Activated T-cell treated with anti-CD3 and anti-CD28 coated beads for 4 hours (primary cell): Measurements from ENCODE around the gene GLB1L.
A peak's percentile ranks its signal among the peaks of the same experiment; 100 is the strongest.

ENCODE experiments used
- DNase-seq: peaks from one replicate; pipeline ENCODE4 v3.0.0-alpha.2; 2020

Gene GLB1L

DNA sequence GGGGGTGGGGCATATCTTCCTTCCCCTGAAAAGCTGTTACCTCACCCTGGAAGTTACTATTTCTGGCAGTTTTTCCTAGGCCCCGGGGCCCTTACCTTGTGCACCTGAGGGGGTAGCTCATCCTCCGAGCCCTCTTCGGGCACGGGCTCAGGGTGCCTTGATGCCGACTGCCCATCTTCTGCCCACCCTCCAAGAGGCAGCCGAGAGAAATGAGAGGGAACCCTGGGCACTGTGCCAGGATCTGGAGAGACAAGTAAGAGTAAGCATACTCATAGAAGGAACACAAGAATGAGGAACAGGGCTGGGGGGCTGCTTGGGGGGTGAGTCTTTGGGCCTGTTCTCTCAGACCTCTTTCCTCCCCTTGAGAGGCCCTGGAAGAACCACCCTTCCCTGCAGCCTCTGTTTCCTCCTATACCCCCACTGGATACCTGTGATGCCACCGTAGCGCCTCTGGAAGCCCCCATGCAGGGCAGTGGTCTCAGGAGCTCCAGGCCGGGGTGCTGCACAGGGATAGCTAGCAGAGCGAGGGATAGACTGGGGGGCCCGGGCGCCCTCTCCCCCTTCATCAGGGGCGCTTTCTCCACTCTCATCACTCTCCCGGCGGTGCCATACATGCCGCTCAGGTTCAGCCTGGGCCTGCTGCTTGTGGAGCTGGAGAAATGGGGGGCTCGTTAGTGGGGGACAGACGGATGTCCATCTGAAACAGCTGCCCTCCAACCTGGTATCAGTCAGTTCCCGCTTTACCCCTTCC lies 24.4 kb downstream of the GLB1L start:
- DNase-seq, result no peak

GRCh38 chr2:219219784-219220532 lies 25.3 kb downstream of the GLB1L start:
- DNase-seq, result no peak

GRCh38 chr2:219218732-219219701 lies 26.2 kb downstream of the GLB1L start, which contains the start of gene ABCB6:
TSS of gene ABCB6 (minus strand) at chr2:219218958. CDS start at chr2:219218673, 285 bp downstream.
- DNase-seq, result peak; percentile 83

DNA sequence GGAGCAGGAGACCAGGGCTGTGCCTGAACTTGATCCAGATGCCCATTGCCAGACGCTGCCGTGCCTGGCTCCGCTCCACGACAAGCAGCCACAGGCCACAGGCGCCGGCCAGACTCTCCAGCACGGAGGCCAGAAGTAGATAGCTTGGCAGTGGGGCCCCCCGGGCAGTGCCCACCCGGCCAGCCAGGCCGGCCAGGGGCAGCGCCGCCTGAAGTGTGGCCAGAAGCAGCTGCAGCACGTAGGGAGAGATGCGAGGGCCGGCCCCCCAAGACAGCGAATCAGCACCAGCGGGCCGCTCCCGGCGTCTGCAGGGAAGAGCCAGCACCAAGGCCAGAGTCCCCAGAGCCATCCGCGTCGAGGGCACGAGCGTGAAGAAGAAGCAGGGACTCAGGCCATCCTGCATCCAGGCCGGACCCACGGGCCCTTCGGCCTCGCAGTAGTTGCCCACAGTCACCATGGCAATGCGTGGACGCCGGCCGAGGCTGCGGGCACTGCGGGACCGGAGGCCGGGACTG lies 27.0 kb downstream of the GLB1L start:
- no peak for DNase-seq

GRCh38 chr2:219216535-219216915 lies 28.7 kb downstream of the GLB1L start:
- DNase-seq, result no peak

DNA sequence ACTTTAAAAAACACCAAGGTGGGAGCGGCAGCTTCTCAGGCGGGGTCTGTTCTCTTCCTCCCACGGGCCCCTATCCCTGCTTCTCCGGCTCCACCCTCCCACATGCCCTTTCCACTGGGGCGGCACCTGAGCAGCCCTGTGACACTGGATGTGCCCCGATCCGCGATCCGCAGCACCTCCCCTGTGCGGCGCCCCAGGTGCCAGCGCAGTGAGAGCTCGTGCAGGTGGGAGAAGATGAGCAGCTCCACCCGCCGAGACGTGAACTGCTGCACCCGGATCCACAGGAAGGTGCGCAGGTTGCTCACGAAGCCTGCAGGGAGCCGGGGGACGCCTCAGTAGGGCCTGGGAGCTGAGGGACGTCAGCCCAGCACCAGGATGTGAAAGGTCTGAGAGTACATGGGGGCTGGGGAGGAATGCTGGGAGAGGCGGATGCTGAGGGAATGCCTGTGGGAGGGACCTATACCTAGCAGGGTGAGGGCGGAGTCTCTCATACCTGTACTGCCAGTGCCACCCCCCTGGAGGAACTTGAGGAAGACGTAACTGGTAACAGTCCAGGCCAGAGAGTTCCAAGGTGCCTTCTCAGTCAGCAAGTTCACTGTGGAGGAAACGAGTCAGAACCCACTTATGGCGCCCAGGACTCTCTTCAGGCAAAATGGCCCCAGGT lies 29.2 kb downstream of the GLB1L start:
- no peak for DNase-seq

GRCh38 chr2:219214786-219215185 lies 30.5 kb downstream of the GLB1L start:
- DNase-seq, result no peak

DNA sequence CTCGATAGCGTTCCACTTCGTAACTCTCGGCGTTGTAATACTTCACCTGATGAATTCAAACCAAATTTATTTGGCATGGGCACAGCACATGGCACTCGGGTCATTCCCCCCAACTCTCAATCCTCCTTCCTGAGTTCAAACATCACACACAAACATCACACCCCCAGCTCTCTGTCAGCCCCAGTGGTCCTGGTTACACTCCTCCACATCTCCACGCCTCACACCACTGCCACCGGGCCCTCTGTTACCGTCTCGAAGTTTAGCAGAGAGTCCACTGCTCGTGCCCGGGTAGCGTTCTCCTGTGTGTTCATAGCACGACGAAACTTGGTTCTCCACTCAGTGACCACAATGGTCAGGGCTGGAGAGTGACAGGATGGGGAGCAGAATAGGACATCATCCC lies 31.1 kb downstream of the GLB1L start:
- DNase-seq, result no peak

DNA sequence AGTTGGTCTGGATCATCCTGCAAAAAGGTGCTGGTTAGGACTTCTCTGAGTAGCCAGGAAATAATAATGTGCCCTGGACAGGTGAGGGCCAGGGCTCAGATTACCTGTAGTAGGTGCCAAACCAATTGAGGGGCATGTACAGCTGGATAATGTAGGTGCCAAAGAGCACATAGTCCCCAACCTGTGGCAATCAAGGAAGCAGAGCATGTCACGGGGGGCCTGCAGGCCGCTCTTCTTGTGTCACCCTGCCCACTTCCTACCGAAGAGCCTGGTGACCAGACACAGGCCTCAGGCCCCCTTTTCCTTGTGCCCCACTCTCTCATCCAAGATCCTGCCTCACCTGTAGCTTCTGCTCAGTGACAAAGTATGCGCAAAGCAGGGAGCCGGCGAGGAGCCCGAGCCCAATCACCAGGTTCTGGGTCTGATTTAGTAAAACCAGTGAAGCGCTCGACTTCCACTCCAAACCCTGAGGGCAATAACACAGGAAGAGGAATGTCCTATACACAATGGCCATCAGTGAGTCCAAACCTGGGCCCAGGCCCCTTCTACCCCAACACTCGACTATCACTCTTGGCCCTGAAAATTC lies 31.7 kb downstream of the GLB1L start:
- DNase-seq, result no peak

- DNase-seq, result no peak
Measured at GRCh38 chr2:219213026-219213415, 32.2 kb downstream of the GLB1L start.

DNA sequence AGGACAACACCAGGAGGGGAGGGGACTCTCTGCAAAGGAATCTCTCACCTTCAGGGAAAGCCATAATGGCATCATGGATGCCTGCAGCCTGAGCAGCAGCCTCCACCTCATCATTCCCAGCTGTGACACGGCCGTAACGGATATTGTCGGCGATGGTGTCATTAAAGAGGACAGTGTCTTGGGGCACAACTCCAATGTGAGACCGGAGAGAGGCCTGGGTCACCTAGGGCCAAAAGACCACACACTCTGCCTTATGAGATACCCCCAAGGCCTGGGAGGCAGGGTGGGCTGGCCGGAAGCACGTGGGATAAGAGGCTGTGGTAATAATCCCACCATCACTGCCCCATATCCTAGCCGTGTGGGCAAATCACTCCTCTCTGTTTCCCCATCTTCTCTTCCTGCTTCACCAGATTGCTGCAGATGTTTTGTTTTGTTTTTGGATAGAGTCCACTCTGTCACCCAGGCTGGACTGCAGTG lies 34.3 kb downstream of the GLB1L start:
- DNase-seq, result no peak

DNA sequence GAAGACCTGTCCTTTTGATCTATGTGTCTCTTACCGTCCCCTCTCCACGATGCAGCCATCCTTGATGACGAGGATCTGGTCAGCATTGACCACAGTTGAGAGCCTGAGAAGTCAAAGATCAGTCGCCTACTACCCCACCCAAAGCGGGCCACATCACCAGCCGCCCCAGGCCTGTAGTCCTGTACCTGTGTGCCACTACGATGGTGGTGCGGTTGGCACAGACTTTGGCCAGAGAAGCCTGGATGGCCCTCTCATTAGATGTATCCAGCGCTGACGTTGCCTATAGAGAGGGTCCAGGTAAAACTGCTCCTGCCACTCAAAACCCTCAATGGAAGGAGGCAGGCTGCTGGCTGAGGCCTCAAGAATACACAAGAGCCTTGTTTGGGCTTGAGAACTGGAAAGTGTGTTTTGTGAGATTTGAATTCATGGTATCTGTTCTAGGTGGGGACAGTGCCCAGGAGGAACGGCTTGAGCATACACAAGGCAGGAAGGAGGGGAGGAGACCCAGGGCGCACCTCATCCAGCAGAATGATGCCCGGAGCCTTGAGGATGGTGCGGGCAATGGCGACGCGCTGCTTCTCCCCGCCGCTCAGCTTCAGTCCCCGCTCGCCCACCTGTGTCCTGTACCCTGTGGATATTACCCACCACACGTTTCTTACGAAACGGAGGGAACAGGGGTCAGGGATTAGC lies 34.9 kb downstream of the GLB1L start:
- no peak for DNase-seq

DNA sequence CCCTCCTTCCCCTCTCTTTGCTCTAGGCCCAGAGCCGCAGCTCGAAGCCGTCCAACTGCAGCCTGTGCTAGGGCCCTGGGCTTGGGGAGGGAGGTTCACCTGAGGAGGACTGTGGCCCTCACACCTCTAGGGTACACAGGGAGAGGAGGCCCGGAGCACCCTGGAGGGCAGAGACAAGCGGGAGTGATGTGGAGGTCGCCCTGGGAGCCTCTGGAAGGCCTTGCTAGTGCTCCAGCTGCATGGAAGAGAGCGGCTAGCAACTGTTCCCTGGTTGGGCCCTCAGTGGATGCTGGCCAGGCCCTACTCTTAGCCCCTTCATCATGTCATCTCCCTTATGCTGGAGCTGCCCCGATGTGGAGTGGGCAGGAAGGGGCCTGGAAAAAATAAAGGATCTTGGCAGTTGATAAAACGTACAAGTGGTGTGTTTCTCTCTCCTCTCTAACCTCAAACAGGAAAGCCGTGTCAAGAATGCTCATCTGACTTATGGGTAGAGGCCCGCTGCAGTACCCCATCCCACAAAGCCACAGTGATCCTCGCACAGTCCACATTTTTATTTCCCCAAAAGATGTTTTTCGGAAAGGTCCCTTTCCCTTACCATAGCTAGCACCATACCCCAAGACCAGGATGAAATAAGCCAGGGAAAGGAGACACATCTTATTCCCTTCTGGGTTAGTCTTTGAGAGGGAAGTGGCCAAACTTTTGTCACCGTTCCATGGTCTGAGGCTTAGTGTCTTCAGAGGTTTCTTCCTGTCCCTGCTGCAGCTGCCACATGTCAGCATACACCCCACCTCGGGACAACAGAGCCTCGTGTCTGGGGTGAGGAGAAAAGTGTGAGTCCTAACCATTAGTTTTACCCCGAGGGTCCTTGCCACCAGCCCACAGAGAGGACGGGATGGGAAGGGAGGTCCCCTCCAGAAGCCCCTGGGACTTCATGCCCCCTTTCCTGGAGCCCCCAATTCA lies 35.7 kb downstream of the GLB1L start:
- no peak for DNase-seq

DNA sequence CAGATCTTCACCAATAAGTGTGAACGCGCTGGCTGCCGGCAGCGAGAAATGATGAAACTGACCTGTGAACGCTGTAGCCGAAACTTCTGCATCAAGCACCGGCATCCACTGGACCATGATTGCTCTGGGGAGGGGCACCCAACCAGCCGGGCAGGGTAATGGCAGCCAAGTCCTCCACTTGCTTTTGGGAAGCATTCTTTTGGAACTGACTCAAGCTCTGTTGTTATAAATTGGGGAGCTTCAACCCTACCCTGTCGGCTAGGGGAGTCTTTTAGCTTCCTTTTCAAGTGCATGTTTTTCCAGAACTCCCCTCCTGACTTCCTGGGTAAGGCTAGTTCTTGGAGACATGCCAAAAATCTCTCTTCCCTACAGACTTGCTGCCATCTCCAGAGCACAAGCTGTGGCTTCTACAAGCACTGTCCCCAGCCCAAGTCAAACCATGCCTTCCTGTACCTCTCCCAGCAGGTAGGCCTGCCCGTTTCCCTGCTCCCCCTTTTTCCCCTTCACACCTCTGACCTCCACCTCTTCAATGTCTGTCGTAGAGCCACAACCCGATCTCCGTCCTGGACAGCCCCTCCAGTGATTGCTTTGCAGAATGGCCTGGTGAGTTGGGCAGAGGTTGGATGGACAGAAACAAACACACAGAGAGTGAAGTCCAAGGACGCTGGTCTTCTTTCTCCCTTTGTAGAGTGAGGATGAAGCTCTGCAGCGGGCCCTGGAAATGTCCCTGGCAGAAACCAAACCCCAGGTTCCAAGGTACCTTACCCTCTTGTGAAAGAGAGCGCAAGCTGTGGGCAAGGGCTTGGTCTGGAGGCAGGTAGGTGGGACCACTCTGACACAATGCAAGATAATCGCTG lies 37.1 kb downstream of the GLB1L start:
- DNase-seq, result no peak

GRCh38 chr2:219207134-219207883 lies 37.9 kb downstream of the GLB1L start:
- no peak for DNase-seq

DNA sequence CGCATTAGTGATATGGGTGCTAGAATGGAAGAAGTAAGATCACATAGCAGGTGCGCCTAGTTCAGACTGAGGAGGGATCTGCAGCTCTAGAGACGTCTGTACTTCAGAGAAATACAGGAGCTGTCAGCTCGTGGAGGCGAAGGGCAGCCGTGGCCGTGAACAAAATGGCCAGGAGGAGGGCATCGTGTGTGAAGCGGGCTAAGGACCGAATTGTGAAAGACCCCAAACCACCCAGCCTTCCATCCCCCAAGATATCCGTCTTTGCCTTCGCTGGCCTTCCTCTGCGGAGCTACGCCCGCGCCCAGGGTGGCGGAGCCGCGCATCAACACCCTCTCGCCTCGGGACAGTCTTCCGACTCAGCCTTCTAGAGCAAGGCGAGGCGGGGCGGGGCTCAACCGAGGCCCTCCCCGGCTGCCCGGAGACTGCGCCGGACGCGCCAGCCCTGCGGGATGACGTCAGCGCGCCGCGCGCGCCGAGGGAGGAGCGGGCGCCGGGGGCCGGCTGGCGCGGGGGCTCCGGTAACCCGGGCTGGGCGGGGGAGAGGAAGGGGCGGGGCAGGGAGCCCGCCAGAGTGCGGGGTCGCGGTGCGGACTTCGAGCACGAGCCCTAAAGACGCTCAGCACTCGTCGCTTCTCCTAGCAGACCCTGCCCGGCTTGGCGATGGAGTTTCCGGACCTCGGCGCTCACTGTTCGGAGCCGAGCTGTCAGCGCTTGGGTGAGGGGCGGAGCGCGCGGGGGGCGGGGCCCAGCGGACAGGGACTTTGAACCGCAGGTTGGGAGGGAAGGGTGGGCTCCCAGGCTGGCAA lies 38.7 kb downstream of the GLB1L start, which contains the start of gene ZFAND2B:
ZFAND2B (plus strand) TSS at position 455 of the 806 bp plus-strand sequence; CDS start at position 661, 206 bp downstream.
- peak; percentile 92 for DNase-seq

DNA sequence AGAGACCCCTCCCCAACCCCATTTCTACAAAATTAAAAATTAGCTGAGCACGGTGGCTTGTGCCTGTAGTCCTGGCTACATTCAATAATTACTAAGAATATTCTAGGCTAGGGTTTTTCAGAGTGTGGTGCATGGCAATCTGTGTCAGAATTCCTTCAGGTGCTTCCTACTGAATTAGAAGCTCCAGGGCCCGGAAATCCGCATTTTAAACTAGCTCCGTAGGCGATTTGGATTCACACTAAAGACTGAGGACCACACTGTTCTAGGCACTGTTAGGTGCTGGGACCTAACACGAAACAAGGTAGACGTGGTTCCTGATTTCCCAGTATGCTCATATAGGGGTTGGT lies 39.3 kb downstream of the GLB1L start:
- DNase-seq, result no peak
